HG02571 (cell line): Measurements from ENCODE around the gene RBM12.
"Not testable (repeated sequence)": the region's sequence is repeated elsewhere in the genome, so short reads cannot be mapped to it uniquely, and the experiment has no call there.

ENCODE experiments used
- ATAC-seq: cut with Tn5 transposase; IDR thresholded peaks from one replicate; pipeline ENCODE4 v1.9.1; 2021; ENCODE audit warnings: mild to moderate bottlenecking, moderate library complexity; ENCODE audit not compliant: unreplicated experiment

The RBM12 gene

GRCh38 chr20:35698298-35699126 lies 33.8 kb upstream of the RBM12 start:
- no peak for ATAC-seq

DNA sequence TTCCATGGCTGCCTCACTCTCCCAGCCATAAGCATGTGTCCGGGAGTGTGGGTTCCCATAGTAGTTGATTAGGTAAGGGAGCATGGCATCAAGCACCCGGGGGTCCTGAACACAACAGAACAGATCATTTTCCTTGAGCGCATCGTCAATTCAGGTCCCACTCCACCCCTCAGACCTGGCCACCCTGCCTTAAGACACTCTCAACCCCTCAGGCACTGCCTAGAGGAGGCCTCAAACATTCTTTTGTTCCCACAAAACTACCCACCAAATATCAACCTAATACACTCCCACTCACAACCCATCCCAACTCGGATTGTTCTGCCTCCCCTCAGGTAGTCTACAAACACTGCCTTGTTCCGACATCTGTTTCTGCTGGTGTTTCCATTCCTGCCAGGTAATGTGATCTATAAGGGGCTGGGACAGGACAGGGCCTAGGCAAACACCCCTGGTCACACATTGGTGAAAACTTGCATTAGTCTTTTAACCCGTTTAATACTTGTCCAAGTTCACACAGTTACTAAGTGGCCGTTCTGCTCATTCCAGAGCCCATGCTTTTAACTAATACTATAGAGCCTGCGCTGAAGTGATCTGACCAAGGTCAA lies 33.1 kb upstream of the RBM12 start:
- no peak for ATAC-seq

DNA sequence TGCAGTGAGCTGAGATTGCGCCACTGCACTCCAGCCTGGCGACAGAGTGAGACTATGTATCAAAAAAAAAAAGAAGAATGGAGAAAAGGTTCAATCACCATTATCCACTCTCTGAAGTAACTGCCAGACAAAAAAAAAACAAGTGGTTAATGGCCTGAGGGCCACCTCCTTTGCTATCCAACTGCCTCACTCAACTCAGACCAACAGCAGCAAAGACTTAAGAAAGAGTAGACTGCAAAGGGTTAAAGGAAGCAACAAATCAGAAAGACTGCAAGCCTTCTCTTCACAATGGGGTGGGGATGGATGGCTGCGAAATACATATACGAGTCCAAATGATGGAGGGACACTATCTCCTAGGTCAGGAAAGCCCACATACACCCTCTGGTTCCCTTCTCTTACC lies 31.3 kb upstream of the RBM12 start:
- ATAC-seq = no peak

DNA sequence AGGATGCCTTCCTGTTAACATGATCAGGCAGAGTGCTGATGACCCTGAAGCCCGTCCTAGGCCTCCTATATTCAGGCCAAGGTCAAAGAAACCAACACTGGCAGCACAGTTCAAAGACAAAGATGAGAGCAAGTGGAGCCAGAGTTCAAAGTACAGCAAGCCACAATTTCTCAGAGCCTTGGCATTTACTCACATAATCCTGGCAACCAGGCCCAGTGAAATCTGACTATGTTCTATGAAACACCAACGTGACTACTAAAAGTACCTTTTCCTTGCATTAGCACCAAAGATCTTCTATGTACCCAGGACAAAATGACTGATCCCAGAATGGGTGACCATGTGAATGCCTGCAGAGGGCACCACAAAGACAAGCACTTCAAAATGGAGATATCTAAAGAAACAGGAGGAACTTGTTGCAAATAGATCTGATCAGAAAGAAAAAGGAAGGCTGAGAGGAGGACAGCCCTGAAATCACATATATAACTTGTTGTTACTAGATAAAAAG lies 30.6 kb upstream of the RBM12 start:
- no peak for ATAC-seq

DNA sequence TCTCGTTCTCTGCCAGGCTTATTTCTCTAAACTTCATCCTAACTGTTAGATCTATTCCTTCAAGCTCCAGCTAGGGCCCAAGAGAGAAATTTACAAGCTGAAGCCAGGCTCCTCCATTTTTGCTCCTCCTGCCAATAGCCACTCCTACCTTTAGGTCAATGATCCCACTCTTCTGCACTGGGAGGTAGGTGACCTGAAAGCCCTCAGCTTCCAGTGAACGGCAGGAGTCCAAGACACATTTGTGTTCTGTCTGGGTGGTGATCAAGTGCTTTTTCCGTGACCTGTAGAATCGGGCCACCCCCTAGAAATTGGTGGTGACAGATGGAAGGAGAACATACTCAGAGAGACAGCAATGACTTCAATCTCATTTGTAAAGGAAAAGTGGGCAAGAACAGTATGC lies 25.6 kb upstream of the RBM12 start:
- ATAC-seq = no peak

DNA sequence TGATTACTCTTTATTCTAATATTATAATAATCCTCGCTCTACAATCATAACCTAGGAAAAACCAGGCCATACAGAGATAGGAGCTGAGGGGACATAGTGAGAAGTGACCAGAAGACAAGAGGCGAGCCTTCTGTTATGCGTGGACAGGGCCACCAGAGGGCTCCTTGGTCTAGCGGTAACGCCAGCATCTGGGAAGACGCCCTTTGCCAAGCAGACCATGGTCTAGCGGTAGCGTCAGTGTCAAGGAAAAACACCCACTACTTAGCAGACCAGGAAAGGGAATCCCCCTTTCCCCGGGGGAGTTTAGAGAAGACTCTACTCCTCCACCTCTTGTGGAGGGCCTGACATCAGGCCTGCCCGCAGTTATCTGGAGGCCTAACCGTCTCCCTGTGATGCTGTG lies 22.2 kb upstream of the RBM12 start:
- ATAC-seq = not testable (repeated sequence)

DNA sequence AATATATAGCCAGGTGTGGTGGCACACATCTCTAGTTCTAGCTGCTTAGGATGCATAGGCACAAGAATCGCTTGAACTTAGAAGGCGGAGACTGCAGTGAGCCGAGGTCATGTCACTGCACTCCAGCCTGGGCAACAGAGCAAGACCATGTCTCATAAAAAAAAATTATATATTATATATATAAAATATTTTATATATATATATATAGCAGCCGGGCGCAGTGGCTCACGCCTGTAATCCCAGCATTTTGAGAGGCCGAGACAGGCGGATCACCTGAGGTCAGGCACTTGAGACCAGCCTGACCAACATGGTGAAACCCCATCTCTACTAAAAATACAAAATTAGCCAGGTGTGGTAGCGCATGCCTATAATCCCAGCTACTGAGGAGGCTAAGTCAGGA lies 20.7 kb upstream of the RBM12 start:
- not testable (repeated sequence) for ATAC-seq

GRCh38 chr20:35681960-35682359 lies 17.3 kb upstream of the RBM12 start:
- ATAC-seq = no peak

DNA sequence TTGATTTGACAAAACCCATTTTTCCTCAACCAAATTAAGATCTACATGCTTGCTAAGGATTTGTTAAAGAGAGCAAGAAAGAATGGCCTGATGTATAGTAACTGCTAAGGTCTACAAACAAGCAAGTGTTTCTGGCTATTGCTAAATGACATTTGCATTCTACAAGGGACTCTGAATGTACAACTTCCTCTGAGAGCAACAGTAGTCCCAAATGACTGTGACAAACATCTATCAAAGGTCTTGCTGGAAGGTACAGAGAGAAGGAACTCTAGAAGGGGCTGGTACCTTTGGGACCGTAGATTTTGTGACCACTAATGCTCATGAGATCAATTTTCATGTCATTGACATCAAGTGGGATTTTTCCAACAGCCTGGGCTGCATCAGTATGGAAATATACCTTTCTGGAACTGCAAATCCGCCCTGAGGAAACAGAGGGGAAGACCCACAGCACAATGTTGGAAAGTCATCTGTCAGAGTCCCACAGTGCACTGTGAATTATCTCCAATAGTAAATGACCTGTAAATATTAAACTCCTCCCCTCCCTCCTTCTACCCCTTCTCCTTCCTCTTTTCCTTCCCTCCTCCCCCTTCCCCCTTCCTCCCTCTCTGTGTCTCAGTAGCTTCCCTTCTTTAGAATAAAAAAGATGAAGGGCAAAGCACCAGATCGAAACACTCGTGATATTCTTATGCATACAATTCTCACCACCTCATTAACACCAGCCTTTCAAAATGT lies 15.9 kb upstream of the RBM12 start:
- no peak for ATAC-seq

DNA sequence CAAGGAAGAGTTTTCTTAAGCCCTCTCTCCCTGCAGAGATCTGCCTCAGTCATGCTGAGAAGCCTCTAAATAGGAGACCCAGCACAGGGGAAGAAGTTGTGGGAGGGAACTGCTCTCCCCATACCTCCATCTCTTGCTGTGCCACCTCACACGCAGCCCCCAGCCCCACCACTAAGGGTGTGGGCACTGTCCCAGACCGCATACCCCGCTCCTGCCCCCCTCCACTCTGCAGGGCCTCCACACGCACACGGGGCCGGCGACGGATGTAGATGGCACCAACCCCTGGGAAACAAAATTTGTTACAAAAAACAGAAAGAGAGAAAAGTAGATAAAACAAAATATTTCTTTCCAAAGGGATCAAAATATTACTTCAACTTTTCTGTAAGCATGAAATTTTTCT lies 10.2 kb upstream of the RBM12 start:
- ATAC-seq = no peak

DNA sequence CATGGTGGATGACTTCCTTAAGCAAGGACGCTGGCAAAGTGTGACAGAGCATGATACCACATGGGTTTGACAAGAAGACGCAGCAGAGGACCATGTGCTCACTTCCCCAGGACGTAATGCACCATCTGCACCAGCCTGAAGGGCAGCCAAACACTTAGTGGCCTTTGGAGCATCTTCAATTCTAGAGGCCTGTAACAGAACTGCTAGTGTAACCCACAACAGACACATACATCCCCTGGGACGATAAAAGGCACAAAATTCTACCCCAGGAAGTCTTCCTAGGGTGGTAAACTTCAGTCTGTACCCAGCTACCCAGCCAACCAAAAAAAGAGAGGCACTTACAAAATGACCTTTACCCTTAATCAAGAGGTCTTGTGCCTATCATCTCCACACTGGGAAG lies 9.2 kb upstream of the RBM12 start:
- no peak for ATAC-seq

GRCh38 chr20:35669681-35670080 lies 5.0 kb upstream of the RBM12 start:
- no peak for ATAC-seq

DNA sequence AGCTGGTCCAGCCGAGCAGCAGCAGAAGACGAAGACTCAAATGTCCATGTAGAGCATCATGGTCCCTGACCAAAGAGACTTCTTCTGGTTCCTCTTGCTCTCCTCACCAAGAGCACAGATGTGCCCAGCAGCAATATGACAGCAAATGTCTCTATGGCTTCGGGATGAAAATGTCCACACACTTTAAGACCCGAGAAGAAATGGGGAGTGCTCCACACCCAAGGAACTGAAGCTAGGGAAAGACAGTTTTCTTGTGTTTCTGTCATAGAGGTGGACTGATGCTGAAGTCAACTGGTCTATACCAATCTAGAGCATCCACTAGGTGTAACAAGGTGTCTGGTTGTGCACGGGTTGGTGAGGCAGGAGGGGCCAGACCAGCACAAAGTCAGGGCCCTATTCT lies 4.5 kb upstream of the RBM12 start:
- ATAC-seq = no peak

- no peak for ATAC-seq
Measured at GRCh38 chr20:35665949-35666288, 1.2 kb upstream of the RBM12 start.

DNA sequence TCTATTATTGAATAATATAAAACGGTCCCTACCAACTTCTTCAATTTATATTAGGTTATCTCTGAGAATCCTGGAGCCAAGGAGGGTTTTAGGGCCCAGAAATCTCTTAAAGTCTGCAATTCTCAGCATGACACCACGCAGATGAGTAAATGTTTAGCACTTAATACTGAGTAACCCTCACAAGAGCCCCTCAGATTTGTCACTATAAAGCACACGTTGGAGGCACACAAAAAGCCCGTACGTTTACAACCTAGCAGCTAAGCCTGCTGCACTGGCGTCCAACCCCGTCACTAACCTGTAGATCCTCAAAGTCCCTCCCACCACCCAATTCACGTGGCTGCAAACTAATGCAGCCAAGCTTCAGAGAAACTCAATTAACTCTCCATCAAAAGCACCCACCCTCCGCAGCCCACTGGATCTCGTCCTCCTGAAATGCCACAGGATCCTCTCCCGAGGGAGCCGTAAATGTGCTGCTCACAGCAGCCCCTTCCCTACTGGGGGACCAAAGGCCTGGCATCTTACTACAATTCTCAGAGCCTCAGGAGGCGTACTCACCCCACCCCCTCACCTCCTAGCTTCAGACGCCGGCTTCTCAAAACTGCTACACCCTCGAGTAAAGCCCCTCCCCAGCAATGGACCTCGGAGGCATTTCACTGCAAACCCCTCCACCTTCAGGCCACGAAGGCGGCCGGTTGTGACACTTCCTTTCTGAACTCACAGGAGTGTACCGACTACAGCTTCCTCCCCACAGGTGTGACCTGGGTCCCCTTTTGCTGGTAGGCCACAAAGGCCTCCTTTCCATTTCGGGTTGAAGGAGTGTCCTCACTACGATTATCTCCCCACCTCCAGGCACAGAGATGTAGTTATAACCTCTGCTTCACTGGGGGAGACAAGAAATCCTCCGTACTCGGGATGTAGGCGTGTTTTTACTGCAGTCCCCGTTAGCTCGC lies 909 bp downstream of the RBM12 start:
- ATAC-seq = peak; percentile 15

GRCh38 chr20:35662551-35662950 lies 2.1 kb downstream of the RBM12 start:
- ATAC-seq = no peak

- ATAC-seq = no peak
Measured at GRCh38 chr20:35661908-35662307, 2.8 kb downstream of the RBM12 start.

- ATAC-seq = no peak
Measured at GRCh38 chr20:35661053-35661452, 3.6 kb downstream of the RBM12 start.

DNA sequence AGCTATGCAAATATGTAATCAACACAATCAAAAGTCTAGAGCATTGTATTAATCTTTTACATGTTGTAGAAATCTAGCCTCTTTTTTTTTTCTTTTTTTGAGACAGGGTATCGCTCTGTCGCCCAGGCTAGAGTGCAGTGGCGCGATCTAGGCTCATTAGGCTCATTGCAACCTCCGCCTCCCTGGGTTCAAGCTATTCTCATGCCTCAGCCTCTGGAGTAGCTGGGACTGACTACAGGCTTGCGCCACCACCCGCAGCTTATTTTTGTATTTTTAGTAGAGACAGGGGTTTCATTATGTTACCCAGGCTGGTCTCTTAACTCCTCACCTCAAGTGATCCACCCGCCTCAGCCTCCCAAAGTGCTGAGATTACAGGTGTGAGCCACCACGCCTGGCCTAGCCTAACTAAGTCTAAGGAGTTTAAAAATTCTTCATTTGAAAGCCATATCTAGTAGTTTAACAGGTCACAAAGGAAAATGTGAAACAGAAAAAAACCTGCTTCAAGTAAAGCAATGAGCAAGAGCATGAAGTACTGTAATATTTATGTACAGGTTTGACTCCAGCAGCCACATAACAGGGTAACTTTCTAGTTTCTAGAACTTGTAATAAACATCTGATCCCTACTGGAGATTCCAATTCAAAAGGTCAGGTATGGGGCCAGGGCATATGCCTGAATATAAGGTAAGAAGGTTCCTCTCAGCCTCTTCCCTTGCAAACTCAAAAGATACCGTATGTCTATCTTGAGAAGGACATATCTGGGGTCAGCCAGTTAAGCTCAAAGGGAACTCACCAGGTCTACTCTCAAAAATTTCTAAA lies 4.4 kb downstream of the RBM12 start:
- no peak for ATAC-seq

GRCh38 chr20:35657271-35657670 lies 7.4 kb downstream of the RBM12 start:
- ATAC-seq = no peak
